Type B pancreatic cell (in vitro differentiated cells): ENCODE data around the gene BANP. TPM values are rescaled to one million over a fixed set of nuclear protein-coding genes. Genes with fewer than 3 reads are reported as not detected.

Experiments
- DNase-seq: peaks from one replicate; pipeline ENCODE4 v3.0.0; 2021; ENCODE audit warnings: mixed read lengths; ENCODE audit not compliant: unreplicated experiment; ENCODE audit errors: extremely low spot score
- H3K27ac Mint-ChIP-seq: 2 replicates; pipeline ENCODE4 v1.8.0; 2021; ENCODE audit warnings: mild to moderate bottlenecking, mixed read lengths
- H3K27me3 Mint-ChIP-seq: 2 replicates; pipeline ENCODE4 v1.8.0; 2021; ENCODE audit warnings: mixed read lengths
- H3K36me3 Mint-ChIP-seq: 2 replicates; pipeline ENCODE4 v1.8.0; 2021; ENCODE audit warnings: mixed read lengths
- H3K4me1 Mint-ChIP-seq: one replicate; pipeline ENCODE4 v1.8.0; 2021; ENCODE audit warnings: mixed read lengths; ENCODE audit not compliant: unreplicated experiment
- H3K4me3 Mint-ChIP-seq: 2 replicates; pipeline ENCODE4 v1.8.0; 2021; ENCODE audit warnings: mild to moderate bottlenecking, mixed read lengths
- H3K9me3 Mint-ChIP-seq: 2 replicates; pipeline ENCODE4 v1.8.0; 2021; ENCODE audit warnings: mixed read lengths
- total RNA-seq: library from RNA; stranded (reverse); gene quantifications from 2 replicates; pipeline ENCODE4 v1.2.1, GENCODE V29; 2021; ENCODE audit warnings: low replicate concordance
- TF ChIP-seq, protein P1 (sequence below): fragments of 200-600 bp; sonication (generic); conservative IDR thresholded peaks from 2 replicates; pipeline ENCODE4 v1.5.0; 2021; ENCODE audit warnings: antibody characterized with exemption, mild to moderate bottlenecking

Gene BANP
- total RNA-seq, 1 donor from 2014 or later, result 36.9 TPM

DNA sequence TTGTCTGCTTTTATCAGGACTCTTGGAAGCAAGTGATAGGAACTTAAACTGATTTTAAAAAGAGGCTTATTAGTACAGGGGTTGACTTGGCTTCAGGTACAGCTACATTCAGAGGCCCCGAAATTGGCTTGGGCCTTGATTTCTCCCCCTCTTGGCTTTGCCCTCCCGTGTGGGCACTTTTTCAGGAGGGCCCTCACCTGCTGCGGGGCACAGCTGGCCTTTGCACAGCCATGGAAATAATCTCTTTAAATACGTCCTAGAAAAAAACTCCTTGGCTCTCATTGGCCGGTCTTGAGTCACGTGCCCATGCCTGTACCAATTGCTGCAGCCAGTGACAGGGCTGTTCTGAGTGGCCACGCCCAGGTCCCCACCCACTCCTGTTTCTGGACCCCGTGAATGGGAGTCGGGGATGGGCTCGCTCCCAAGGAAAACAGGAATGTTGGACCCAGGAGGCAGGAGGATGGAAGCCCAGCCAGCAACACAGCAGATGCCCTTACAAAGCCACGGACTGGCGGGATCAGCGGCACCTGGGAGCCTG is 29.9 kb upstream of the BANP start:
- Mint-ChIP-seq H3K27ac (no peak overlapping the region), H3K4me1 (peaks cover 2% of the 10 kb centered on the region), H3K27me3 (peaks cover 3% of the 10 kb centered on the region), H3K9me3 (no peaks in the 10 kb centered on the region), H3K4me3 (no peak overlapping the region), H3K36me3 (no peaks in the 10 kb centered on the region)
- TF ChIP-seq, protein P1, sequence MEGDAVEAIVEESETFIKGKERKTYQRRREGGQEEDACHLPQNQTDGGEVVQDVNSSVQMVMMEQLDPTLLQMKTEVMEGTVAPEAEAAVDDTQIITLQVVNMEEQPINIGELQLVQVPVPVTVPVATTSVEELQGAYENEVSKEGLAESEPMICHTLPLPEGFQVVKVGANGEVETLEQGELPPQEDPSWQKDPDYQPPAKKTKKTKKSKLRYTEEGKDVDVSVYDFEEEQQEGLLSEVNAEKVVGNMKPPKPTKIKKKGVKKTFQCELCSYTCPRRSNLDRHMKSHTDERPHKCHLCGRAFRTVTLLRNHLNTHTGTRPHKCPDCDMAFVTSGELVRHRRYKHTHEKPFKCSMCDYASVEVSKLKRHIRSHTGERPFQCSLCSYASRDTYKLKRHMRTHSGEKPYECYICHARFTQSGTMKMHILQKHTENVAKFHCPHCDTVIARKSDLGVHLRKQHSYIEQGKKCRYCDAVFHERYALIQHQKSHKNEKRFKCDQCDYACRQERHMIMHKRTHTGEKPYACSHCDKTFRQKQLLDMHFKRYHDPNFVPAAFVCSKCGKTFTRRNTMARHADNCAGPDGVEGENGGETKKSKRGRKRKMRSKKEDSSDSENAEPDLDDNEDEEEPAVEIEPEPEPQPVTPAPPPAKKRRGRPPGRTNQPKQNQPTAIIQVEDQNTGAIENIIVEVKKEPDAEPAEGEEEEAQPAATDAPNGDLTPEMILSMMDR, result no peak
- DNase-seq, result no peak

DNA sequence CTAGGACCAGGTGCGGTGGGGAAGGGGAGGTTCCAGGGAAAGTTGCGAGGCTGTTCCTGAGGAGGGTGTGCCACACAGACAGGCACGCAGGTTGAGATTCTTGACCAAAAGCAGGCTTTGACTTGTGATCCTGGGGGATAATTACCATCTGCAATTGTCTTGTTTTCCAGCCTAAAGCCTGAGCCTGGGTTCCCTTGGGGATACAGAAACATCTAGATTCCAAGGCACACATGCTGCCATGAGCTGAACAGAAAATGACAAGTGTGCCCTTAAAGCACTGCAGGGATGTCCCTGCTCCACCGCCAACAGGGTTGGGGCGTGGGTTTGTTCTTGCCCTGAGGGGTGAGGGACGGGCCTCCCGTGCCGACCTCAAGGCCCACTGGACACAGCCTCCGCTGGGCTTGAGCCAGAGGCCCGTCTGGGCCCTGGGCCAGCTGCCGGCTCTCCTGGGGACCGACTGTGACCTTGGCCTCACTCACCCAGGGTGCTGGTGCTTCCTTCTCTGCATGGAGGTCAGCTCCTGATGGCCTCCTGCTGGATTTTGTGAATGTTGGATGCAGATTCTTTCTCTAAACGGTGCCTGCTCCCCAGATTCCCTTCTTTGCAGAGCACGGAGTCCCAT is 28.9 kb upstream of the BANP start:
- no peak for DNase-seq
- TF ChIP-seq, protein P1, result no peak
- Mint-ChIP-seq H3K4me1 (peaks cover 4% of the 10 kb centered on the region), H3K4me3 (no peak overlapping the region), H3K27me3 (peaks cover 3% of the 10 kb centered on the region), H3K9me3 (no peaks in the 10 kb centered on the region), H3K27ac (no peak overlapping the region), H3K36me3 (no peaks in the 10 kb centered on the region)

DNA sequence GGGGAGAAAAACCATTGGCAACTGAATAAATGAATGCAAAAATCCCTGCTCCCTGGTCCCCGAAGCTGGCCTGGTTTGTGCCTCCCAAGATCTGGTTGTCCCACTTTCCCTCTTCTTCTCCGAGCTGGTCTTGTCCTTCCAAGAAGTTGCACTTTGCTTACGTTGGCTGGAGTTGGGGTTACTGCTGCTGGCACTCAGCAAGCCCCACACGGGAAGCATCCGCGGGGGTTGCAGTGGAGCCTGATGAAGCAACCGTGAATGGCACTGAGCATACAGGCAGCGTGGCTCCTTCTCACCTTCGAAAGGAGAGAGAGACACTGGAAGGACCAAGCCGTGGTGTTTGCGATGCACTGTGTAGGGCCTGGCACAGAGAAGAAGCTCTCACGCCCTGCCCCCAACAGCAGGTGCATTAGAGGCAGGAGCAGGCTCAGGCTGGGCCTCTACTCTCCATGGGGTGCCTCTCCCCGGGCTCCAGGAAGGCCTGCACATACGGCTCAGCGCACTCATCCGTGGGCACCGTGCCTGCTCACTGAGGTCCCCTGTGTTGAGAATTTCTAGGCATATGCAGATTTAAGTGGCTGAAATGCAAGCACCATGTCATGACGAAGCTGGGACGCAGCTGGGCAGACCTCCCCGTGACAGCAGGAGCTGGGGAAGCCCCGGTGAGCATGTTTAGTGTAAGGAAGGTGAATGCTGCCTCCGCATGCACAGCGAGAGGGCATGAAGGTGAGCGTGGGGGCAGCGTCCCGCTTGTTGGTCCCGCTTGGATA is 27.0 kb upstream of the BANP start:
- Mint-ChIP-seq H3K4me3 (no peak overlapping the region), H3K27me3 (no peaks in the 10 kb centered on the region), H3K9me3 (no peaks in the 10 kb centered on the region), H3K36me3 (no peaks in the 10 kb centered on the region), H3K4me1 (peaks cover 4% of the 10 kb centered on the region), H3K27ac (peak overlapping the region; percentile 21)
- TF ChIP-seq, protein P1, result no peak
- no peak for DNase-seq

DNA sequence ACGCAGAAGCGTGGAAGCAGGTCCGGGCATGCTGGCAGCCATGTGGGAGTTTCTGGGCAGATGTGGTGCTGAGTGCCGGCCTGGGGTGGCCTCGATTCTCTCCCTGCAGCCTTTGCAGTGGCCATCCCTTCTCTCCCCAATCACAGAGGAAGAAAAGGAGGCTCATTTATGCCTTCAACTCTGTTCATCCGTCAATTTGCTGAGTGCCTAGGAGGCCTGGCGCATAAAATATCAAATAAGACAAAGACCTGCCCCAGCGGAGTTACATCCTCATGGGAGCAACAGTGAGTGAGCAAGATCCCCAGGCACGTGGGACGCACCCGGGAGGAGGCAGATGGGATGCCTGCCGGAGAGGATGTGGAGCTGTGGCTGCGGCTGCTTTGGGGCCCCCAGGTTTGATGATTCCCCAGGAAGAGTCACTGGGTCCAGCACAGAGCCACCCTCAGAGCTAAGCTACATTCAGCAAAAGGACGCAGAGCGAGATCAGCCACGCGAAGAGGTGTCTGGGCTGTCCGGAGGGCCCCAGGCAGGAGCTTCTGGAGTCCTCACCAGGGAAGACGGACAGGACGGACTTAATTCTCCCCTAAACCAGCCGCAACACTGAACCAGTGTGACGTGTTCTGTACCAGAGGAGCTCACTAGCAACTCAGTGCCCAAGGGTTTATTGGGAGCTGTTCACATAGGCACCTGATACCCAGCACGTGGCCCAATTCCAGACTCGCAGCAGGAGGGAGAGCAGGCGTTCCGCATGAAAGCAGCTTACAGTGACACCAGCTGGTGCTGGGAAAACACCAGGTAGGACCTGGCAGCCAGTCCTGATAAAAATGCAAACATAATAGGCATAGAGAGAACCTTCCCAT is 26.2 kb upstream of the BANP start:
- Mint-ChIP-seq H3K27ac (peak overlapping the region; percentile 21), H3K9me3 (no peaks in the 10 kb centered on the region)

More for the DNA sequence above, 26.2 kb upstream of the BANP start:
- Mint-ChIP-seq H3K36me3 (no peaks in the 10 kb centered on the region), H3K27me3 (no peaks in the 10 kb centered on the region), H3K4me3 (peak overlapping the region; percentile 20), H3K4me1 (peaks cover 4% of the 10 kb centered on the region)
- TF ChIP-seq, protein P1, result no peak
- DNase-seq, result no peak
